HCT116 (cell line): ENCODE results near the gene LRIG1. TPM values are rescaled to one million over a fixed set of nuclear protein-coding genes. Genes with fewer than 3 reads are reported as not detected.

ENCODE experiments used
- ATAC-seq: fragments of 200-7000 bp; cut with Tn5 transposase; 2 replicates; pipeline ENCODE4 v1.9.1; 2020; ENCODE audit warnings: mild to moderate bottlenecking, moderate library complexity
- BruUV-seq: library from RNA; stranded (reverse); fragments of 400-500 nt; replicated peaks from 2 replicates; lab custom pipeline; 2021; lab: Mats Ljungman, UMichigan
- CTCF ChIA-PET: fragments of 300-600 bp; sonication (Branson Sonifier 250); formaldehyde crosslinking; loops from one replicate; lab custom pipeline; 2021; ENCODE audit warnings: antibody characterized with exemption; lab: Charles Lee
- POLR2A ChIA-PET: fragments of 300-600, 350-600 bp; sonication (Branson Sonifier 250); formaldehyde crosslinking; loops from one replicate; lab custom pipeline; 2021; ENCODE audit warnings: antibody characterized with exemption; lab: Charles Lee
- RAD21 ChIA-PET, 2 experiments: fragments of 300-600 bp; sonication (Branson Sonifier 250); formaldehyde crosslinking; loops; one replicate each; lab custom pipeline; 2023; ENCODE audit warnings: low total read pairs in 2 of 2; ENCODE audit not compliant: uncharacterized antibody in 2 of 2, unreplicated experiment in 2 of 2, low non-redundant PET in 1 of 2; lab: Charles Lee
- DNase-seq: peaks from one replicate; pipeline ENCODE4 v3.0.0-alpha.2; 2010; ENCODE audit warnings: low read depth, low spot score
- H2AFZ ChIP-seq: fragments of 200-600 bp; shearing (Covaris generic), sonication (generic); 2 replicates; pipeline ENCODE4 v1.6.1; 2017; ENCODE audit warnings: low read depth, mixed run types, mixed read lengths, antibody characterized with exemption, low read length; ENCODE audit not compliant: poor library complexity, severe bottlenecking
- H3K27ac ChIP-seq: 2 replicates; pipeline ENCODE4 v1.5.1; 2012; ENCODE audit warnings: low read depth, low read length
- H3K27me3 ChIP-seq: fragments of 200-600 bp; sonication (generic); 2 replicates; pipeline ENCODE4 v1.6.1; 2016; ENCODE audit warnings: mixed run types, low read length, mixed read lengths; ENCODE audit not compliant: insufficient read depth
- H3K36me3 ChIP-seq, 2 experiments: fragments of 200-500 bp in 1 of 2; fragments of 200-600 bp in 1 of 2; sonication (Bioruptor generic) in 1 of 2; sonication (generic) in 1 of 2; 2 replicates each; pipeline versions ENCODE4 v1.5.1 to v1.6.1; 2014 to 2016; ENCODE audit warnings: low read length in 2 of 2, inconsistent platforms in 1 of 2, mixed read lengths in 1 of 2, mixed run types in 1 of 2; ENCODE audit not compliant: insufficient read depth in 2 of 2, control insufficient read depth in 1 of 2
- H3K4me1 ChIP-seq, 2 experiments: fragments of 200-600 bp in 1 of 2; sonication (generic) in 1 of 2; 2 replicates each; pipeline versions ENCODE4 v1.5.1 to v1.6.1; 2012 to 2017; ENCODE audit warnings: low read length in 2 of 2, inconsistent platforms in 1 of 2, mild to moderate bottlenecking in 1 of 2, mixed read lengths in 1 of 2, mixed run types in 1 of 2, moderate library complexity in 1 of 2; ENCODE audit not compliant: insufficient read depth in 2 of 2, control insufficient read depth in 1 of 2
- H3K4me2 ChIP-seq: fragments of 200-600 bp; sonication (generic); 2 replicates; pipeline ENCODE4 v1.6.1; 2017; ENCODE audit warnings: mixed run types, low read length, mixed read lengths
- H3K4me3 ChIP-seq, 2 experiments: fragments of 200-600 bp in 1 of 2; sonication (generic) in 1 of 2; replicated peaks in 1 of 2; 2 replicates each; pipeline ENCODE4 v1.5.1; 2011 to 2016; ENCODE audit warnings: low read length in 2 of 2, control low read depth in 1 of 2, low read depth in 1 of 2, mild to moderate bottlenecking in 1 of 2, mixed read lengths in 1 of 2, mixed run types in 1 of 2
- H3K79me2 ChIP-seq: fragments of 200-600 bp; sonication (generic); 2 replicates; pipeline ENCODE4 v1.6.1; 2017; ENCODE audit warnings: mild to moderate bottlenecking, mixed run types, low read length, moderate library complexity, mixed read lengths; ENCODE audit not compliant: insufficient read depth
- H3K9ac ChIP-seq: fragments of 200-600 bp; sonication (generic); 2 replicates; pipeline ENCODE4 v1.6.1; 2016; ENCODE audit warnings: low read length, mixed read lengths
- H3K9me2 ChIP-seq: fragments of 200-600 bp; sonication (generic), shearing (Covaris generic); 2 replicates; pipeline ENCODE4 v1.6.1; 2017; ENCODE audit warnings: mixed run types, mild to moderate bottlenecking, moderate library complexity; ENCODE audit not compliant: insufficient read depth
- H3K9me3 ChIP-seq, 2 experiments: fragments of 200-500 bp in 1 of 2; fragments of 200-600 bp in 1 of 2; sonication (Bioruptor generic) in 1 of 2; sonication (generic) in 1 of 2; 2 replicates each; pipeline ENCODE4 v1.6.1; 2014 to 2017; ENCODE audit warnings: low read length in 2 of 2, mixed read lengths in 2 of 2, inconsistent platforms in 1 of 2, low read depth in 1 of 2, mild to moderate bottlenecking in 1 of 2, mixed run types in 1 of 2, moderate library complexity in 1 of 2; ENCODE audit not compliant: control insufficient read depth in 1 of 2, insufficient read depth in 1 of 2
- H4K20me1 ChIP-seq: fragments of 200-600 bp; sonication (generic), shearing (Covaris generic); 2 replicates; pipeline ENCODE4 v1.6.1; 2017; ENCODE audit warnings: mixed run types, mild to moderate bottlenecking, moderate library complexity; ENCODE audit not compliant: insufficient read depth
- ATF3 ChIP-seq: IDR thresholded peaks from 2 replicates; pipeline ENCODE4 v1.6.1; 2012
- CBX3 ChIP-seq: IDR thresholded peaks from 2 replicates; pipeline ENCODE4 v1.6.1; 2012; ENCODE audit warnings: low read depth
- CEBPB ChIP-seq: IDR thresholded peaks from 2 replicates; pipeline ENCODE4 v1.6.1; 2012; ENCODE audit warnings: low read depth
- EGR1 ChIP-seq: IDR thresholded peaks from 2 replicates; pipeline ENCODE4 v1.6.1; 2012; ENCODE audit warnings: low read depth
- ELF1 ChIP-seq: IDR thresholded peaks from 2 replicates; pipeline ENCODE4 v1.6.1; 2012; ENCODE audit warnings: low read depth, borderline replicate concordance
- EZH2 ChIP-seq: fragments of 200-600 bp; sonication (generic); IDR thresholded peaks from 2 replicates; pipeline ENCODE4 v1.6.1; 2017; ENCODE audit warnings: antibody characterized with exemption, mixed run types
- EZH2phosphoT487 ChIP-seq: fragments of 200-600 bp; IDR thresholded peaks from 2 replicates; pipeline ENCODE4 v1.6.1; 2018; ENCODE audit warnings: antibody characterized with exemption, borderline replicate concordance
- MAX ChIP-seq: IDR thresholded peaks from 2 replicates; pipeline ENCODE4 v1.6.1; 2012
- POLR2A ChIP-seq: IDR thresholded peaks from 2 replicates; pipeline ENCODE4 v1.7.0; 2011; ENCODE audit warnings: borderline replicate concordance; ENCODE audit not compliant: insufficient read depth, insufficient read length; ENCODE audit errors: extremely low read depth
- POLR2AphosphoS5 ChIP-seq: IDR thresholded peaks from 2 replicates; pipeline ENCODE4 v1.6.1; 2011; ENCODE audit warnings: mild to moderate bottlenecking, low read depth, low read length, moderate library complexity
- RAD21 ChIP-seq: IDR thresholded peaks from 2 replicates; pipeline ENCODE4 v1.6.1; 2012; ENCODE audit warnings: low read depth, mild to moderate bottlenecking
- SIN3A ChIP-seq: IDR thresholded peaks from 2 replicates; pipeline ENCODE4 v1.6.1; 2012; ENCODE audit warnings: low read depth
- SP1 ChIP-seq: IDR thresholded peaks from 2 replicates; pipeline ENCODE4 v1.6.1; 2012; ENCODE audit warnings: low read depth
- TCF7L2 ChIP-seq: IDR thresholded peaks from 2 replicates; pipeline ENCODE4 v1.7.0; 2011; ENCODE audit warnings: borderline replicate concordance, inconsistent platforms; ENCODE audit not compliant: insufficient read depth, insufficient read length; ENCODE audit errors: extremely low read depth
- ZBTB33 ChIP-seq: IDR thresholded peaks from 2 replicates; pipeline ENCODE4 v1.6.1; 2011; ENCODE audit warnings: mild to moderate bottlenecking, low read length, moderate library complexity; ENCODE audit not compliant: insufficient replicate concordance; ENCODE audit errors: extremely low read depth
- ZFX ChIP-seq: fragments of 450-650 bp; IDR thresholded peaks from 2 replicates; pipeline ENCODE4 v1.6.1; 2017
- intact Hi-C: fragments of 100-400 bp; cut with micrococcal nuclease; formaldehyde crosslinking; loops from 2 replicates; pipeline ENCODE4 v1.10.0; 2022
- total RNA-seq: library from RNA; stranded (reverse); gene quantifications from one replicate; pipeline ENCODE4 v1.2.1, GENCODE V29; 2021; ENCODE audit not compliant: unreplicated experiment

Gene LRIG1
- total RNA-seq, 1 experiment from 2014 or later: 3.1 TPM

GRCh38 chr3:66371432-66371831 is 129.4 kb downstream of the LRIG1 start (continued):
- TF ChIP-seq EZH2: no peak
- no peak for TF ChIP-seq TCF7L2
- no peak for TF ChIP-seq ZBTB33
- no peak for TF ChIP-seq CEBPB

- Histone ChIP-seq H3K9ac (no peak overlapping the region), H3K4me2 (no peak overlapping the region), H2AFZ (no peak overlapping the region), H3K9me3 (no peaks in the 10 kb centered on the region), H3K36me3 (no peaks in the 10 kb centered on the region), H3K4me1 (no peaks in the 10 kb centered on the region), H4K20me1 (no peaks in the 10 kb centered on the region), H3K79me2 (no peaks in the 10 kb centered on the region), H3K9me2 (no peaks in the 10 kb centered on the region), H3K27me3 (no peaks in the 10 kb centered on the region), H3K27ac (no peak overlapping the region), H3K4me3 (no peak overlapping the region)
- ChIA-PET CTCF (no interaction called here), RAD21 (no interaction called here), POLR2A (no interaction called here)
- intact Hi-C loops: loop anchor here (5.0 kb wide), 1 partner anchor 93 kb away; no protein-coding TSS in a partner anchor
- DNase-seq: no peak
- BruUV-seq: no TSS peak
- TF ChIP-seq POLR2AphosphoS5 (no peak), CBX3 (no peak), MAX (no peak), SP1 (no peak), SIN3A (no peak), ELF1 (no peak), ATF3 (no peak), POLR2A (no peak), EGR1 (no peak), RAD21 (no peak), EZH2phosphoT487 (no peak), ZFX (no peak)
- no peak for ATAC-seq
Observed at GRCh38 chr3:66370179-66370578, 130.6 kb downstream of the LRIG1 start.
